ENCODE data around the gene EWSR1.
"Not testable (repeated sequence)": the region's sequence is repeated elsewhere in the genome, so short reads cannot be mapped to it uniquely, and the experiment has no call there.

EWSR1 gene, protein sequence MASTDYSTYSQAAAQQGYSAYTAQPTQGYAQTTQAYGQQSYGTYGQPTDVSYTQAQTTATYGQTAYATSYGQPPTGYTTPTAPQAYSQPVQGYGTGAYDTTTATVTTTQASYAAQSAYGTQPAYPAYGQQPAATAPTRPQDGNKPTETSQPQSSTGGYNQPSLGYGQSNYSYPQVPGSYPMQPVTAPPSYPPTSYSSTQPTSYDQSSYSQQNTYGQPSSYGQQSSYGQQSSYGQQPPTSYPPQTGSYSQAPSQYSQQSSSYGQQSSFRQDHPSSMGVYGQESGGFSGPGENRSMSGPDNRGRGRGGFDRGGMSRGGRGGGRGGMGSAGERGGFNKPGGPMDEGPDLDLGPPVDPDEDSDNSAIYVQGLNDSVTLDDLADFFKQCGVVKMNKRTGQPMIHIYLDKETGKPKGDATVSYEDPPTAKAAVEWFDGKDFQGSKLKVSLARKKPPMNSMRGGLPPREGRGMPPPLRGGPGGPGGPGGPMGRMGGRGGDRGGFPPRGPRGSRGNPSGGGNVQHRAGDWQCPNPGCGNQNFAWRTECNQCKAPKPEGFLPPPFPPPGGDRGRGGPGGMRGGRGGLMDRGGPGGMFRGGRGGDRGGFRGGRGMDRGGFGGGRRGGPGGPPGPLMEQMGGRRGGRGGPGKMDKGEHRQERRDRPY

DNA sequence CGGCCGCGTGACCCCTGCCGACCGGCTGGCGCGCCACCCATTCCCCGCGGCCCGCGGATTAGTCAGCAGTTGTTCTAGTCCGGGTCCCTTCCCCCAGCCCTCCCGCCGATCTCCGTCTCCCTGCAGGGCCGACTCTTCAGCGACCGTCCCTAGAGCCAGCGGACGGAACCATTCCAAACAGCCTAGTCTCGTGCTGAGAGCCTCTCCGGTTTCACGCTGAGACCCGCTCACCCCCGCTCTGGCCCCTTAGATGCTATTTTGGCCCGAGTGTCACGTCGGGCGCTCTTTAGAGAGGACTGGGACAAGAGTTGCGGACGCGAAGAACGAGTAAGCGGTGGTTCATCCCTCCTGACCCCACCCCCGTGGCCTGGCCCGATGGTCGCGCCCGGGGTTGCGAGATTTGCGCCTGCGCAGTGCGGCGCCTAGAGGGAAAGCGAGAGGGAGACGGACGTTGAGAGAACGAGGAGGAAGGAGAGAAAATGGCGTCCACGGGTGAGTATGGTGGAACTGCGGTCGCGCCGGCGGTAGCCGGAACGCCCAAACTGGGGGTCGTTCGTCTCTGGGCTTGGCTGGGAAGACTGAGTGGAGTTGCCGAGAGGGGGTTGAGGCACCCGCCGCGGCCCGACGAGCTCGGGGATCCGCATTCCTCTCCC lies at the start of gene EWSR1, which contains the start of gene RHBDD3:
TSS of gene EWSR1 (plus strand) at position 411 of the 653 bp plus-strand sequence. CDS start at position 480, 69 bp downstream.
TSS of gene RHBDD3 (minus strand) at position 124 of the 653 bp plus-strand sequence. CDS start 2,355 bp downstream, outside the sequence.
- peak; percentile 97 for DNase-seq

DNA sequence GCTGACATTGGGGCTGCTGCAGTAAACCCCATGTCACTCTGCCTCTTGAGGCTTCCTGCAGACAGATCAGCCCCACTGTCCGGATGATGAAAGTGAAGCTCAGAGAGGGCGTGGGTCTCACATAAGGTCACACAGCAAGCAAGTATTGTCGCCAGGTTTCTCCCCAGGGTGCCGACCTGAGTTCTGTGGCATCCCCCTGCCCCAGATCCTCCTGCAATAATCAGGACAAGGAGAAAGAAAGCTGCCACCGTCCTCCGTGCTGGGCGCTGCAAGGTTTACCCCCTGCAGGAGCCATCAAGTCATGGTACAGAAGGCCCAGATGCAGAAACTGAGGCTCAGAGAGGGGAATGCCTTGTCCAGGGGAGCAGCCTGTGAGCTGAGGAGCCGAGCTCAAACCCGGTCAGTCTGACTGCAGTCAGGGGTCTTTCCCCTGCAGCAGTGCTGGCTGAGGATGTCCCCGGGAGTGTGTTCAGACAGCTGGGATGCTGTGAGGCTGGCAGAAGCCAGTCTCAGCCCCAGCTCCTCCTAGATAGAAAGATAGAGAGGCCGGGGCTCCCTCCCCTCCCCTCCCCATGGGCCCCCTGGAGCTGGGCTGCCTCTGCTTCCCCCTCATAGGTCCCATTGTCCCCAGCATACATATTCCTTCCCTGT lies 49.2 kb upstream of the EWSR1 start:
- DNase-seq: no peak

DNA sequence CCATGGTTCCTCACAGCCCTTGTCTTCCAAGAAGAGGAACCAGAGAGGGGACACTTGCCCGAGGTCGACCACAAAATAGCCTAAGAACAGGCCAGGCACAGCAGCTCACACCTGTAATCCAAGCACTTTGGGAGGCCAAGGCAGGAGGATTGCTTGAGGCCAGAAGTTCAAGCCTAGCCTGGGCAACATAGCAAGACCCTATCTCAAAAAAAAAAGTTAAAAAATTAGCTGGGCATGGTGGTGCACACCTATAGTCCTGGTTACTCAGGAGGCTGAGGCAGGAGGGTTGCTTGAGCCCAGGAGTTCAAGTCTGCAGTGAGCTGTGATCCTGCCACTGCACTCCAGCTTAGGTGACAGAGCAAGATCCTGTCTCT lies 48.7 kb upstream of the EWSR1 start:
- not testable (repeated sequence) for DNase-seq

DNA sequence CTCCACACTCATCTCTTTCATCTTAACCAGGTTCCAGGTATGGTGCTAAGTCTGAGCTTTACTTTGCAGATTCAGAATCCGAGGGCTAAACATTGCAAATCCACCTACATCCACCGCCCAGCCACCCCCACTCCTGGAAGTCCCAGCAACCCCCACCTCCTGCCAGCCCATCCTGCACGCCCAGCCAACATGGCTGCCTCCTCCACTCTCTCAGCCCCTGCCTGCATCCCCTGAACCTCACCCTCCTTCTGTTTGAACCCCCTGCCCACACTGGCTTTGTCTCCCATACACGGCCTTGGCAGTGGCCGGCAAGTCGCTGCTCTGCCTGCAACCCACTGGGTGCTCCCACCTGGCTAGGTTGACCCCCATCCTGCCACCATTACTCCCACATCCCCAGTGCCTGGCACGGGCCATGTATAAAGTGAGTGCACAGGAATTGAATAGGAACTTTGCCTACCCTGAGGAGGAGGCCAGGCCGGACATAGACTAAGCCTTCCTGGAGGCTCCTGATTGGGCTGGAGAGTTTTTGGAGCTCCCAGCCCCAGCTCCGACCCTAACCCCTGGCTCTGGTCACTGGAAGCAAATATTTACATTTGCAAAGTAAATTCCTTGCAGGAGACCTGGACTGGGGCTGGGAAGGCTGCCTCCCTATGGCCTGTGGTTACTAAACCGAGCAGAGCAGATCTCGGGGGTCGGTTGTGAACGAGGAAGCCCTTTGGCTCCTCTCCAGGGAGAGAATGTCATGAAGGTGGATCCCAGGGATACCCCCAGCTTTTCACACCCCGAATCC lies 48.0 kb upstream of the EWSR1 start:
- no peak for DNase-seq

DNA sequence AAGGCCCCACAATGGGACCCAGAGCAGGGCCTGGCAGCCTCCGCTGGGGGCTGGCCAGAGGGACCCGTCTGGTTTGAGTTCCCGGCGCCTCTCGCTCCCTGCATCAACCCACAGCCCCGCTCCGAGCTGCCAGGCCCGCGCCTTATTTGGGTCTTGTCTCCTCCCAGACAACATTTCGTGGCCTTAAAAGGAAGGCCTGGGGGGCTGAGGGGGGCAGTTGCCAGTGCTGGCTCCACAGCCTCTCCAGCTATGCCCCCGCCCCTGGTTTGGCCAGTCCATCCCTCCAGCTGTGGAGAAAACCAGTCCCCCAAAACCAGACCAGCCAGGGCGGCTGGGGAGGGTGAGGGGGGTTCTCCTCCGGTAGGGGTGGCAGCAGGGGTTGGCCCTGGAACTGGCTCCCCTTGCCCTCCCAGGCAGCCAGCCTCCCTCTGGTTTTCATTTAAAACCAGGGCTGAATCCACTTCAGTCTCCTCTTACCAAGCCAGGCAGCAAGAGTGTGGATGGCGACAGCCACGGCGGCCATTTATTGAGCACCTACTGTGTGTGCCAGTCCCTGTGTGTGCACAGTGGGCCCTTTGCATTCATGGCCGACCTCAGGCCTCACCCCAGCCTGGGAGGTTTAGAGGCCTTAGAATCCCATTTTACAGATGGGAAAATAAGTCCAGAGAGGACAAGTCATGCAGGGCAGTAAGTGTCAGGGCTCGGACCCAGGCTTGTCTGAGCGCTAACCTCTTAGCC lies 43.8 kb upstream of the EWSR1 start:
- no peak for DNase-seq

DNA sequence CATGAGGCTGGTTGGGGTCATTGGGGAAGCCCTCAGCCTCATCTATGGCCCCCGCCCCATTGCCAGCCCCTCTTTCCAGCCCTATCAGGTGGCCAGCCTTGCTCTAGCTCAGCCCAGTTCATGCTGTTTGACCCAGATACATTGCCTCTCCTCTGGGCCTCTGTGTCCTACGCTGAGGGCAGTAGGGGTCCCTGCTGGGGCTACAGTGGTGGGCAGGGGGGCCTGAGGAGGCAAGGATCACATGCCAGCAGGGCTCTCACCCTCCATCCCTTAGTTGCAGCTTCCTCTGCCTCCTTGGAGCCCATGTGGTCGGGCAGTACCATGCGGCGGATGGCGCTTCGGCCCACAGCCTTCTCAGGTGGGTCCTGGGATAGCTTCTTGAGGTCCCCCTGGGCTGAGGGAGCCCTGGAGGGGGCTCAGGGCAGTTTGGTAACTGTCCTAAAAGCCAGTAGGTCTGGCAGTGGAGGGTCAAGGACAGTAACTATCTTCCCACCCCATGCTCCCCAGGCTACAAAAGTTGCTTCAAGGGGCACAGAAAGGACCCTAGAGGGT lies 43.1 kb upstream of the EWSR1 start:
- no peak for DNase-seq

DNA sequence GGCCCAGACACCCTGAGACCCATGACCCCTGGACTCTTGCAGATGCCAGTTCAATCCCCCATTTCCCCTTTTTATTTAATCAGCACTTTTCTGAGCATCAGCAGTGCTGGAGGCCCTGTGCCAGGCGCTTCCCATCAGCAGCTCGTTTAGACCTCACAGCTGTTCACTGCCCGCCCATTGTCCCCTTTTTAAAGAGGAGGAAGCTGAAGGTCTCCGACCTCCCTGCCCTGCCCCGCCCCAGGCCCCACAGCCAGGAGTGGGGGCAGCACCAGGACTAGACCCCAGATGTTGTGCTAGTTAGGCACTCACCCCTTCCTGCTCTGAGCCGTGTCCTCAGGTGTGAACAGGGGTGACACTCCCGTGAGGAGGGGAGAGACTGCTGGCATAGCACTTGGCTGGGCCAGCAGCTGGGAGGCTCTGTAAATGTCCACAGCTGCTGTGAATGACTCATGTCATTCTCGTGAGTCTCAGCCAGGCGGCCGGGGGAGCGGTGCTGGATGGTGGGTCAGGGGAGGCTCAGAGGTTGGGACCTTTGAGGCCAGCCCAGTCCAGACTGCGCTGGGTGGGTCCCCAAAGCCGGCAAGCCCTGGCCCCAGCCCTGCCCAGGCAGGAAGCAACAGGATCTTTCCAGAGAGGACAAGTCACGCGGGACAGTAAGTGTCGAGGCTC lies 42.5 kb upstream of the EWSR1 start:
- DNase-seq: no peak

DNA sequence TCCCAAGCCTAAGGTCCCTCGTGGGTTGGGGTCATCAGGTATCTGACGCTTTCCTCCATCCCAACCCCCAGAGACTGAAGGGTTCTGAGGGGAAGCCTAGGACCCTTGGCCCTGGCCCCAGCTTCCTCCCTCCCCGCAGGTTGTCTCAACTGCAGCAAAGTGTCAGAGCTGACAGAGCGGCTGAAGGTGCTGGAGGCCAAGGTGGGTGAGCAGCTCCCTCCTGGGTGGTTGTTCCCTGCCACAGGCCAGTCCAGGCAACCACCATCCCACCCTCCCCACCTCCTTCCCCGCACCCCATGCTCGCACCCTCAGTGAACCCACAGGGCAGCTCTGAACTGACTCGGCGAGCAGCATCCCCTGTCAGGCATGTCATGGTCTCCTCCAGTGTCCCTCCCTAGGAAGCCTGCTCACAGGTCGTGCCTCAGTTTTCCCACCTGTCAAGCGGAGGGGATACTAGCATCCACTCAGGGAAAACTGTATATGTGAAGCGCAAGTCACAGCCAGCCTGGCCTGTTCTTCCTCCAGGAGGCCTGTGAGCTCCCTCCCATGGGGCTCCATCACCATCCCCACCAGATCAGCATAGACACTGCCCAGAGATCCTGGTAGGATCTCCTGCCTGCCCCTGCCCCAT lies 41.6 kb upstream of the EWSR1 start:
- no peak for DNase-seq

DNA sequence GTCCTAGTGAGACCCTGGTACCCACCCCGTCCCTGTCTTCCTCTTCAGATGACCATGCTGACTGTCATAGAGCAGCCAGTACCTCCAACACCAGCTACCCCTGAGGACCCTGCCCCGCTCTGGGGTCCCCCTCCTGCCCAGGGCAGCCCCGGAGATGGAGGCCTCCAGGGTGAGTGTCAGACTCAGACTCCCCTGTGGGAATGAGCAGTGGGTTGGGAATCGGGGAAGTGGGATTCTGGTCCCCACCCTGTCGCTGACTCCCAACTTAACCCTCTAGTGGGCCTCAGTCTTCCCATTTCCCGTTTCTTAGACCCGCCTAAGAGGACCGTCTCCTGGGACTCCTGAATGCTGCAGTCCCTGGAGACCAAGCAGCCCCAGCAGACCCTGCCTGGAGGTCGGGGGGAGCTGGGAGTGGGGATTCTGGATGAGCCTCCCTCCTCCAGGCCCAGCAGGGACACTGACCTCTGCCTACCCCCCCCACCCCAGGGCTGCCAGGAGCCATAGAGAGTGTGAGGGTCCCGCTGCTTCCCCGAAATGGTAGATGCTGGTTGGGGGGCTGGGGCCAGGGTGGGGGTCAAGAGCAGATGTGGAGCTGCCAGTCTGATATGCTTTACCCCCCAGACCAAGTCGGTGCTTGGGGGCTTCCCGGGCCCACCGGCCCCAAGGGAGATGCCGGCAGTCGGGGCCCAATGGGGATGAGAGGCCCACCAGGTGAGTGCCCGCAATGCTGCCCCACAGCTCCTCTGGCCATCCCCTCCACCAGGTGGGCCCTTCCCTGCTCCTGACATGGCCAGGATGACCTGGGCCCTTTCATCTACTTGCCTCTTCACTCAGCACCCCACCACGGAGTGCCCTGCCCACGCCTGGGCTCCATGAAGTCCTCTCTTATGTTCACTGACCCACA lies 36.8 kb upstream of the EWSR1 start:
- no peak for DNase-seq

DNA sequence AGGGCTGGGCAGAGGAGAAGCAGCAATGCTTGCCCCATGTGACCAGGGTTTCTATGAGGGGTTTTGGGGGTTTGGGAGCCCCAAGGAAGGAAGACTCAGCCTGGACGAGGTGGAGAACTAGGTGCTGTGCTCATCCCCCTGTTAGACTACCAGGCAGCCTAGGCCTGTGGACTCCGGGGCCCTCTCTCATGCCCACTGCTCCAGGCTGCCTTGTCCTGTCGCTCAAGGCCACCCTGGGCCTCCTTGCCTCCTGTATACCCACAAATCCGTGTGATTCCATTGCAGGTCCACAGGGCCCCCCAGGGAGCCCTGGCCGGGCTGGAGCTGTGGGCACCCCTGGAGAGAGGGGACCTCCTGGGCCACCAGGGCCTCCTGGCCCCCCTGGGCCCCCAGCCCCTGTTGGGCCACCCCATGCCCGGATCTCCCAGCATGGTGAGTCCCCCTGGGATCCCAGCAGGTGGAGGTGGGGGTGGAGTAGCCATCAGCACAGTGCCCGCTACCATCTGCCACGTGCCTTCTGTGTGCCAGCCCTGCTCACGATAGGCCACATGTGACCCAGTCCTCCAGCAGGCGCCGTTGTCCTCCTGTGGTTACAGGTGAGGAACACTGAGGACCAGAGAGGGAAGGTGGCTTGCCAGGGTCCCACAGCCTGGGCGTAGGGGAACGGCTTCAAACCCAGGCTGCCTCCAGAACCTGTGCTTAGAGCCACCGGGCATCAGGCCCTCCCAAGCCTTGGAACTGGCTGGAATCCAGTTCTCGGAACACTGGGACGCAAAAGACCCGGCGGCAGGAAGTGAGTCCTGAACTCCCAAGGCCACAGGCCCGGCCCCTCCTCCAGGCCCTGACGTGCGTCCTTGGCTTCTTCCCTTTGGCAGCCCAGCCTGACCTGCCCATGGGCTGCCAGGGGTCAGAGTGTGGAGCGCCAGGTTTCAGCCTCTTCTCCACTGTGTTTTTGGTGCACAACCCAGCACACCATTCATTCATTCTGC lies 35.8 kb upstream of the EWSR1 start:
- no peak for DNase-seq

DNA sequence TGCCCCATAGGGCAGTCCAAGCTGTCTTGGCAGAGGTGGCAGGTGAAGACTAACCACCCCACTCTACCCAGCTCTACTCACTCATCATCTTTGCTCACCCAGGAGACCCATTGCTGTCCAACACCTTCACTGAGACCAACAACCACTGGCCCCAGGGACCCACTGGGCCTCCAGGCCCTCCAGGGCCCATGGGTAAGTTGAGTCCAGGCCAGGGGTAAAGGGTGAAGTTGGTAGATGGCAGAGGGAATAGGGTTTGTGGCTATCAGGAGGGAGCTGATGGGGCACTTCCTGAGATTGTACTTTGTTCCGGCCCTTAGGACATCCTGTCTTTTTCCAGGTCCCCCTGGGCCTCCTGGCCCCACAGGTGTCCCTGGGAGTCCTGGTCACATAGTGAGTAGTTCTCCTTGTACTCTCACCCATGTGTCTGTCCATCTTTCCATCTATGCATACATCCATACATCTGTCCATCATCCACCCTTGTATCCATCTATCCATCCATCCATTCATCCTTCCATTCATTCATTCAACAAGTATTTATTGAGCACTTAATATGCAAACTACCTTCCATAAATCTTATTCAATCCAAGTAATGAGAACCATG lies 34.7 kb upstream of the EWSR1 start:
- no peak for DNase-seq

DNA sequence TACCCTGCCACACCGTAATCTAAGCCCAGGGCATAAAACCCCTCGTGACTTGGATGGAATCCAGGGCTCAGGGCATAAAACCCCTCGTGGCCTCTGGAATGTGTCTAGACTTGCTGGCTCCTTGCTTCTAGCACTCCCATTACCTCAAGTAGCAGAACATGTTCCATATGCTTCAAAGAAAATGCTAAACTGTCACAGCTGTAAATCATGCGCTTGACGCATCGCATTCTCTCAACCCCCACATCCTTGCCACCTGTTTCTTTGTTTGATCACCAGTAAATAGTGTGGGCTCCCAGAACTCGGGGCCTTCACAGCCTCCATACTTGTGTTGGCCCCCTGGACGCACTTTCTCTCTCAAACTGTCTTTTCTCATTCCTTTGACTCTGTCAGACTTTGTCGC lies 27.6 kb upstream of the EWSR1 start:
- not testable (repeated sequence) for DNase-seq

DNA sequence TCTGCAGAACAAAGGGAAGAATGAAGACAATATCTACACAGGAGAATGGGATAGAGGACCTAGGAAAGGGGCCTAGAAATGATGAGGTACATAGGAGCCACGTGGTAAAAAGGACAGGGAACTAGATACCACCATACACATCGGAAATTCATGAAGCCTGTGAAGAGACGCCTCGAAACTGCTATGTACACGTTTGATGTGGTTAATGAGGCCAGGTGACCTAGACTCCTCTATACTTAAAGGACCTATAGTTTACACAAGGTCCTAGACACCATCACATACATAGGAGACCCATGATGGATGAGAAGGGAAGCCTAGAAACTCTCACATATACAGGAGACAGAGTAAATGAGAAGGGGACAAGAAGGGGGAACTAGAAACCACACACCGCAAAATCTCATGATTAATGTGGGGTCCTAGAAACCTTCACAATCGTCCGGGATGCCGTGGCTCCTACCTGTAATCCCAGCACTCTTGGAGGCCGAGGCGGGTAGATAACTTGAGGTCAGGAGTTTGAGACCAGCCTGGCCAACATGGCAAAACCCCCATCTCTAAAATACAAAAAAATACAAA lies 24.1 kb upstream of the EWSR1 start:
- no peak for DNase-seq

DNA sequence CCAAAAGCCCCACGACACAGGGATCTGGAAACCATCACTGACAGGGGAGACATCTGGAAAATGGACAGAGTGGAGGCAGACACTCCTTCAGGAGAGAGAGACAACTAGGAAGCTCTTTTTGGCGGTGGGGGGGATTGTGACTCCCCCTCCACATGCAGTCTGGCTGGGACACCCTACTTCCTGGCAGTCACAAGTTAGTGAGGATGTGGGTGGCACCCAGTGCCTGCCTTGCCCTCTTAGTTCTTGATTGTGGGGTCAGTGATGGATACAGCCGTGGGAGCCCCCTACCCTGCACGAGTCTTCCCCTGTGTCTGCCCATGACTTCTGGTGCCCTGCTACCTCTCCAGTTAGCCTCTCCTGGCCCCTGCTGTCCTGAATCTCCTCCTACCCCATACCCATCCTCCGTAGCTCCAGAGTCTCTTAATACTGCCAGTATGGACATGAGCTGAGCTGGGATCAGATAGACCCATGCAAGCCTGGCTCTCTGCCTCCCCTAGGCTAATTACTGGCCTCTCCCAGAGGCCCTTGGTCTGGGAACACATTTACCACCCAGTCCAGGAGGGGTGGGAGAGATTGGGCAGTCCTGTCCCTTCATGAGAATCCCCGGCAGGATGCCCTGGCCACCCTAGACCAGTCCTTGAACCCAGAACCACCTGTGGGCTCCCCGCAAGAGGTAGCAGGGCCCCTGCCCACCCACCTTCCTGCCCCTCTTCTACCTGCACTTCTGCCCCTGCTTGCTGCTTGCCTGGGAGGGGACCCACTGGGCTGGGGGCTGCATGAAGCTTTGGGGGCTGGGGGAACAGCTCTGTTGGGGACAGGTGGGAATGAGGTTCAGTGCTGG lies 23.1 kb upstream of the EWSR1 start:
- no peak for DNase-seq

DNA sequence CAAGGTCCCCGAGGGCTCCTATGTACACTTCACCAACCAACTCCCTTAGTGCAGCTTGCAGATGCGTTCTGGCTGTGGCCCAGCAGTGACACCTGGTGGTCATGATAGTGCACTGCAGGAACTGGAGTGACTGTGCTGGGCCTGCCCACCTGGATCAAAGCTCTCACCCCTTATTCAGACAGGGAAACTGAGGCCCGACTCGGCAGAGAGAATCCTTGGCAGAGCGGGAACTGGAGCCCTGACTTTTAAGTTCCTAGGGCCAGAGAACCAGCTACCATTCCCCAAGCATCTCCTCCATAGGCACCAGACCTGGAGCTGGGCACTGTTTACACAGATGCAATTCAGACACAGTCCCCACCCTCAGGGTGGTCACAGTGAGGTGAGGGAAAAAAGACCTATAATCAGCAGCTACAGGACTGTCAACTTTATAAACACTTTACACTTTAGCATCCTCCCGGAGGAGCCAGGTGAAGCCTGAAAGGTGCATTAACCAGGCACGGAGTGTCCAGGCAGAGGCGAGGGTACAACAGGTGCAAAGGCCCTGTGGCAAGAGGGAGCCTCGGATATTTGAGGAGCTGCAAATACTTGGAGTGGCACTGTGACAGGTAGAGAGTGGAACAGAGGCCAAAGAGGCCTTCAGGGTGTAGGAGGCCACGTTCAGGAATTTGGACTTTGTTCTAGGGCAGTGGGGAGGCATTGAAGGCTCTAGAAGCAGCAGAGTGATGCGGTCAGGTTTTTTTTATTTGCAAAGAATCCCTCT lies 22.3 kb upstream of the EWSR1 start:
- DNase-seq: peak; percentile 50
